ENCODE data around the gene LRP6. TPM values are rescaled to one million over a fixed set of nuclear protein-coding genes. Genes with fewer than 3 reads are reported as not detected.

Gene LRP6
- total and polyA plus RNA-seq, 5 donors: 4.0 to 23.9 (median 20.8) TPM

GRCh38 chr12:12088761-12089160 is 178.1 kb downstream of the LRP6 start:
- no peak for ATAC-seq
- DNase-seq: no peak
- Histone ChIP-seq H3K4me3 (ENCODE audit: low read length) (no peak overlapping the region), H3K27me3 (ENCODE audit: control insufficient read depth, insufficient read depth) (no peaks in the 10 kb centered on the region), H3K4me1 (ENCODE audit: control insufficient read depth, insufficient read depth, low read length) (no peaks in the 10 kb centered on the region), H3K9me3 (ENCODE audit: control insufficient read depth, low read length) (no peaks in the 10 kb centered on the region), H3K27ac (ENCODE audit: low read length) (no peak overlapping the region)
- intact Hi-C loops (cut with DNase I): no loop called here
- WGBS: 82% methylated on average over 9 of the region's 9 CpGs

DNA sequence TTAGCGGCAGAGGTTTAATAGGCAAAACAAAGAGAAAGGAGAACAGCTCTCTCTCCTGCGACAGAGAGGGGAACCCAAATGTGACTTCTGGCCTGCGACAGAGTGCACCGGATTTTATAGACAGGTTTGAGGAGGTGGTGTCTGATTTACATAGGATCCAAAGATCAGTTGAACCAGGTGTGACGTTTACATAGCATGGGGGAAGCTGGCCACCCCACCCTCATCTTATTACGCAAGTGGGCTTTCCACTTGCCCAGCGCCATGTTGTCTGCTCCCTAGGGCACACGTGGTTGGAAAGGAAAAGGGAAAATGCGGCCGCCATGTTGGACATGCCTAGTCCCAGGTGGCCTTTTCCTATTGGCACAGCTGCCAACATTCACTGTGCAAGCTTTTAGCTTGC is 178.7 kb downstream of the LRP6 start:
- Histone ChIP-seq H3K4me3 (ENCODE audit: low read length) (no peak overlapping the region), H3K27ac (ENCODE audit: low read length) (no peak overlapping the region), H3K4me1 (ENCODE audit: control insufficient read depth, insufficient read depth, low read length) (no peaks in the 10 kb centered on the region), H3K9me3 (ENCODE audit: control insufficient read depth, low read length) (no peaks in the 10 kb centered on the region), H3K27me3 (ENCODE audit: control insufficient read depth, insufficient read depth) (no peaks in the 10 kb centered on the region)
- DNase-seq (no peak), ATAC-seq (no peak)
- intact Hi-C loops (cut with DNase I): no loop called here
- 93% methylated on average over 10 of the region's 10 CpGs for WGBS

- 95% methylated on average over 2 of the region's 2 CpGs for WGBS
- ATAC-seq (no peak), DNase-seq (no peak)
- H3K27me3 ChIP-seq (ENCODE audit: control insufficient read depth, insufficient read depth): no peaks in the 10 kb centered on the region
- no peak overlapping the region for H3K27ac ChIP-seq (ENCODE audit: low read length)
- intact Hi-C loops (cut with DNase I): no loop called here
- H3K4me3 ChIP-seq (ENCODE audit: low read length): no peak overlapping the region
- no peaks in the 10 kb centered on the region for H3K9me3 ChIP-seq (ENCODE audit: control insufficient read depth, low read length)
- no peaks in the 10 kb centered on the region for H3K4me1 ChIP-seq (ENCODE audit: control insufficient read depth, insufficient read depth, low read length)
Observed at GRCh38 chr12:12087693-12088034, 179.2 kb downstream of the LRP6 start.

GRCh38 chr12:12086973-12087692 is 179.7 kb downstream of the LRP6 start:
- Histone ChIP-seq H3K27ac (ENCODE audit: low read length) (no peak overlapping the region), H3K4me1 (ENCODE audit: control insufficient read depth, insufficient read depth, low read length) (no peaks in the 10 kb centered on the region), H3K4me3 (ENCODE audit: low read length) (no peak overlapping the region), H3K9me3 (ENCODE audit: control insufficient read depth, low read length) (no peaks in the 10 kb centered on the region), H3K27me3 (ENCODE audit: control insufficient read depth, insufficient read depth) (no peaks in the 10 kb centered on the region)
- no peak for DNase-seq
- WGBS: 87% methylated on average over 9 of the region's 9 CpGs
- no peak for ATAC-seq
- intact Hi-C loops (cut with DNase I): no loop called here

GRCh38 chr12:12086362-12086761 is 180.5 kb downstream of the LRP6 start:
- no peak for ATAC-seq

DNA sequence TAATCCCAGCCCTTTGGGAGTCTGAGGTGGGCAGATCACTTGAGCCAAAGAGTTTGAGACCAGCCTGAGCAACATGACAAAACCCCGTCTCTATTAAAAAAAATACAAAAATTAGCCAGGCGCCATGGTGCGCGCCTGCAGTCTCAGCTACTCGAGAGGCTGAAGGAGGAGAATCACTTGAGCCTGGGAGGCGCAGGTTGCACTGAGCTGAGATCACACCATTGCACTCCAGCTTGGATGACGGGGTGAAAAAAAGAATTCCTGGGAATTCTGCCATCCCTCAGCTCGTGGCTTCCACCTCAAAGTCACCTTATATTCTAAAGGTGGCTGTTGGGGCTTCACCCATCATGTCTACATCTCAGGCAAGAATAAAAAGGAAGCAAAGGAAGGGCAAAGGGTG is 183.2 kb downstream of the LRP6 start:
- Histone ChIP-seq H3K27ac (ENCODE audit: low read length) (no peak overlapping the region), H3K4me3 (ENCODE audit: low read length) (no peak overlapping the region), H3K4me1 (ENCODE audit: control insufficient read depth, insufficient read depth, low read length) (no peaks in the 10 kb centered on the region), H3K27me3 (ENCODE audit: control insufficient read depth, insufficient read depth) (no peaks in the 10 kb centered on the region), H3K9me3 (ENCODE audit: control insufficient read depth, low read length) (no peaks in the 10 kb centered on the region)
- ATAC-seq (no peak), DNase-seq (no peak)
- intact Hi-C loops (cut with DNase I): loop anchor here in 2 of 4 donors (5.0 kb wide), 3 partner anchors 184 to 249 kb away; partner anchors contain the start of gene LRP6 (in 1 of the 2)
- 84% methylated on average over 8 of the region's 8 CpGs for WGBS

More at GRCh38 chr12:12086362-12086761, 180.5 kb downstream of the LRP6 start:
- no peak overlapping the region for H3K27ac ChIP-seq (ENCODE audit: low read length)
- H3K4me1 ChIP-seq (ENCODE audit: control insufficient read depth, insufficient read depth, low read length): no peaks in the 10 kb centered on the region
- H3K4me3 ChIP-seq (ENCODE audit: low read length): no peak overlapping the region
- H3K27me3 ChIP-seq (ENCODE audit: control insufficient read depth, insufficient read depth): no peaks in the 10 kb centered on the region
- WGBS: 94% methylated on average over 5 of the region's 5 CpGs
- no peak for DNase-seq
- intact Hi-C loops (cut with DNase I): no loop called here
- H3K9me3 ChIP-seq (ENCODE audit: control insufficient read depth, low read length): no peaks in the 10 kb centered on the region

DNA sequence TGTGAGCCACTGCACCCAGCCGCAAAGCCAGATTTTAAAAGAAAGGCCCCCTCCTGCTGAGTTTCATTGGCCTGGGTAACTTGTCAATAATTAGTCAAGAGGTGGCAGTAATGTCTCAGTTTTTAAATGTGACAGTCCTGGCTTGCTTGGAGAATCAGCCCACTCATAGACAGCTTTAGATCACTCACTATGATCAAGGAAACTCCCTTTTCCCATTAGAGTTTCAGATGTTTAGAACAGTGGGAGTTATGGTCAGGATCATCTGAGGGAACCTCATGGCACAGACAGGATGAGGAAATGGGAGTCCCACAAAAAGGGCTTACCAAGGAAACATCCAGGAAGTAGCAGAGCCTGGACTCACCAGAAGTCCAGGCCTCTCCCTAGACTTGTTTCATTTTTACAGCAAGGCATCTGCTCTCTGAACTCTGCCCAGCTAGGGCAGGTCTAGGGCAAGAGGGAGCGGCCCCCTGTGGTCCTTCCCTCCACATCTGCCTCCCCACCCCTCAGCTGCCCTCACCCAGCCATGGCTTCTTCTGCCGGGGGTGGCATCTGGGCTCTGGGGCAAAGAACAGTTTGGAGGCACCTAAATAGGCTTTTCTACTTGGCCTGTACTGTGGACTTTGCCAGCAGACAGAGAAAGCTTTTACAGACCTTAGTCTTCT is 184.9 kb downstream of the LRP6 start:
- whole genome bisulfite sequencing: 70% methylated on average over 3 of the region's 3 CpGs
- Histone ChIP-seq H3K9me3 (ENCODE audit: control insufficient read depth, low read length) (no peaks in the 10 kb centered on the region), H3K27ac (ENCODE audit: low read length) (peak overlapping the region; percentile 95), H3K4me3 (ENCODE audit: low read length) (no peak overlapping the region), H3K4me1 (ENCODE audit: control insufficient read depth, insufficient read depth, low read length) (no peaks in the 10 kb centered on the region), H3K27me3 (ENCODE audit: control insufficient read depth, insufficient read depth) (no peaks in the 10 kb centered on the region)
- intact Hi-C loops (cut with DNase I): loop anchor here in 3 of 4 donors (2.0 to 5.0 kb wide), 4 partner anchors 185 to 250 kb away; partner anchors contain the start of gene LRP6 (in 1 of the 3)
- DNase-seq (no peak), ATAC-seq (peak; percentile 83 to 85)

GRCh38 chr12:12079291-12079690 is 187.6 kb downstream of the LRP6 start:
- Histone ChIP-seq H3K27ac (ENCODE audit: low read length) (no peak overlapping the region), H3K4me3 (ENCODE audit: low read length) (no peak overlapping the region), H3K27me3 (ENCODE audit: control insufficient read depth, insufficient read depth) (no peaks in the 10 kb centered on the region), H3K9me3 (ENCODE audit: control insufficient read depth, low read length) (no peaks in the 10 kb centered on the region), H3K4me1 (ENCODE audit: control insufficient read depth, insufficient read depth, low read length) (no peaks in the 10 kb centered on the region)
- DNase-seq: no peak
- WGBS: 74% methylated on average over 5 of the region's 5 CpGs
- intact Hi-C loops (cut with DNase I): loop anchor here in 1 of 4 donors (5.0 kb wide), 1 partner anchor 262 kb away; no protein-coding TSS in a partner anchor
- no peak for ATAC-seq

DNA sequence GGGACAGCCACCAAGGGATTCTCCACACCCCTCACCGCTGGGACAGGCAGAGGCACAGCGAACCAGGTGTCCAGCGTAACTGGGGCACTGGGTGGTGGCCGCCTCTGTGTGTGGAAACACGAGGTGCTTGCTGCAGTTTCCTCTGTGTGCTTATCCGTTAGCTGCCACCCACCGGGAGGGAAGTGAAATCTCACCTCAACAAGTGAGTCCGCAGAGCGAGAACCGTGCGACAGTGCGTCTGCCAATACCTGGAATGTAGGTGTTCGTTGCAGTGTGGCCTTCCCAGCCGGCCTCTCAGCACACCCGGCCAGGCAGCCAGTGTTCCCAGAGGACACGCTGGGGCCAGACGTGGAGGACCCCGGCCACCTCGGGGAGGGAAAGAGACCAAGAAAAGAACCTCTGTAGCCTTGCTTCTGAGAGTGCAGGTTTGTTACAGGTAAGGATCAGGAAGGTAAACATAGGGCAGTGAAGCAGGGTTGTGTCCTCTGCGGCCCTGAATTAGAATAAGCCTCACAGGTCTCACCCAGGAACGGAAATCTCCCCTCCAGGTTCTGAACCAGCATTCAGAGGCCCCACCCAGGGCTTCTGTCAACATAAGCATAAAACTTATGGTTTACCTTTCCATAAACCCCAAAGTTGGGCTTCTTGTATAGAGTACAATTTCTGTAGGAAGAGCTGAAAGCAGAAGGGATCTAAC is 194.6 kb downstream of the LRP6 start:
- no peaks in the 10 kb centered on the region for H3K4me1 ChIP-seq (ENCODE audit: control insufficient read depth, insufficient read depth, low read length)
- ATAC-seq (peak in 1 of 2 donors; percentile 32), DNase-seq (no peak)
- H3K9me3 ChIP-seq (ENCODE audit: control insufficient read depth, low read length): no peaks in the 10 kb centered on the region
- H3K4me3 ChIP-seq (ENCODE audit: low read length): no peak overlapping the region
- H3K27ac ChIP-seq (ENCODE audit: low read length): no peak overlapping the region
- H3K27me3 ChIP-seq (ENCODE audit: control insufficient read depth, insufficient read depth): no peaks in the 10 kb centered on the region
- intact Hi-C loops (cut with DNase I): no loop called here
- 73% methylated on average over 21 of the region's 21 CpGs for WGBS

DNA sequence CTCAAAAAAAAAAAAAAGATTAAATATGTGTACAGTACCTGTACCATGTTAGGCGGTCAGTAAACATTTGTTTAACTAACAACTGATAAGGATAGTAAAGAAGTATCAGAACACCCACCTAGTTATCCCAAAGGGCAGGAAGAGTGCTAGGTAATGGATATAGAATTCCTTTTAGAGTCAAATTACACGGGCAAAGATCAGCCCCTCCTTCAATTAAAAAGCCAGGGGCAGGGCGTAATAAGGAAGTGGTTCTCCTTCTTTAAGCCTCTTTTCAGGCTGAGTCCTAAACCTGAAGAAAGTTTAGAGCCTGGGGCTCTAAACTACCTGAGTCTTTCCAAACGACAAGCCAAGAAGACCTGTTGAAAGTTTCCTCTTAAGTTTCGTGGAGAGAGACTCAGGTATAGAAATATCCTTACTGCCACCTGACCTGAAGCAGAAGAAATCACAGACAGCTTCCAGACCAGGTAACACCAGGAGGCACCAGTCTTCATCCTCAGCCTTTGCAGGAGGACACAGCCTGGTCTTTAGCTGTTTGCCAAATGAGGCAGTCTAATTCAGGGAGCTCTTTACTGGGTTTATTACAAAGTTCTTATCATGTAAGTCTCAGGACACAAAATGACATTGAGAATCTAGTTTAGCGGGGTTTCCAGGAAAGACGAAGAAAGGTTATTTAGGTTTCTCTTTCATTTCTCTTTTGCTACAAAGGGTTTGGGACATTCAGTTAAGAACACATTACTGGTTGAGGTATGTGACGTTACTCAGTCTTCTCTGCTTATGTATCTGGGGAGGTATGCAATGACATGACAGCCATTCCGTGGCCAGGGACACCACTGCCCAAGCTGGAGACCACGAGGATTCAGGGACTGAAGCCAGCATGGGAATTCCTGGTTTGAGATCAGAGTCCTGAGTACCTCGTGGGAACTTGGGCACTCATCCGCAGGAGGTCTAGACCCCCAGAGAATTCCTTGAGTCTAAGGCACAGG is 195.9 kb downstream of the LRP6 start, which contains the start of gene BCL2L14:
Gene BCL2L14, plus strand, starts transcription at position 266 of the 983 bp plus-strand sequence. CDS start 8,367 bp downstream, outside the sequence.
- H3K9me3 ChIP-seq (ENCODE audit: control insufficient read depth, low read length): no peaks in the 10 kb centered on the region
- H3K27me3 ChIP-seq (ENCODE audit: control insufficient read depth, insufficient read depth): no peaks in the 10 kb centered on the region
- no peak within 1 kb of the TSS for H3K4me3 ChIP-seq (ENCODE audit: low read length)
- no peaks in the 10 kb centered on the region for H3K4me1 ChIP-seq (ENCODE audit: control insufficient read depth, insufficient read depth, low read length)
- no peak within 1 kb of the TSS for H3K27ac ChIP-seq (ENCODE audit: low read length)
- intact Hi-C loops (cut with DNase I): no loop called here
- WGBS: 59% methylated on average over 12 of the region's 12 CpGs
- DNase-seq: no peak
- ATAC-seq: no peak

Data from right cardiac atrium (tissue), 5 donors.